Pulmonary artery endothelial cell (primary cell): ENCODE data around the gene MPRIP. TPM values are rescaled to one million over a fixed set of nuclear protein-coding genes. Genes with fewer than 3 reads are reported as not detected.

Experiments used
- DNase-seq: peaks from one replicate; pipeline ENCODE4 v3.0.0-alpha.2; 2011; ENCODE audit warnings: low read depth, low spot score
- total RNA-seq: library from RNA; depleted of rRNA; stranded (reverse); fragments of >200 nt; gene quantifications from 2 replicates; pipeline ENCODE4 v1.2.3, GENCODE V29; 2014

The MPRIP gene
- total RNA-seq, 1 donor from 2014 or later, result 108 TPM

DNA sequence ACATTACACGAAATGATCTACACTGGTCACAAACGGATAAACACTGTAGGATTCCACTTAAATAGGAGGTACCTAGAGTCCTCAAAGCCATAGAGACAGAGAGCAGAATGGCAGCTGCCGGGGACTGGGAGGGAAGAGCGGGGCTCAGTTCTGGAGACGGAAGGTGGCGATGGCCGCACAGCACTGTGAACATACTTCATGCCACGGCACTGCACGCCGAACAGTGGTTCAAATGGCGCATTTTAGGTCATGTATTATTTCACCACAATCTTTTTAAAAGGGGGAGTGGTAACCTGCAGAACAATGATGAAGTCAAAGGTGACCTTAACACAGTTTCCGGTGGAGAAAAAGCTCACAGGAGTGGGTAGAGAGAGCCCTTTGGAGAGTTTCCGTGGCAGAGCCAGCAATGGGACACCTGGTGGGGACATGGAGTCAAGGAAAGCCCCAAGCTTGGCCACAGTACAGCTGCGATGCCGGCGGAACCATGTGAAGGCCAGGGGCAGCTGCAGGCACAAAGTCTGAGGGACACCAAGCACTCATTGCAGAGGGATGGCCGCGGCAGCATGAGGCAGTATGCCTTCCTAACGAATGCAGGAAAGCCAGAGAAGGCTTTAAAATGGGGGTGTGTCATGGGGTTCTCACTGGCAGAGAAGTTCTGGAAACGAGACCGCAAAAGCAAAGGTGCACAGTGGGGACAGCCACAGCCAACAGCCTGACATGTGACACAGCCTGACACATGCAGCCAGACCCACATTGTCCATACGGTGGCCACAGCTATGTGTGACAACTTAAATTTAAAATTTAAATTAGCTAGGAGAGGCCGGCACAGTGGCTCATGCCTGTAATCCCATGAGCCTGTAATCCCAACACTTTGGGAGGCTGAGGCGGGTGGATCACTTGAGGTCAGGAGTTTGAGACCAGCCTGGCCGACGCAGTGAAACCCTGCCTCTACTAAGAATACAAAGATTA is 187.4 kb downstream of the MPRIP start:
- no peak for DNase-seq

DNA sequence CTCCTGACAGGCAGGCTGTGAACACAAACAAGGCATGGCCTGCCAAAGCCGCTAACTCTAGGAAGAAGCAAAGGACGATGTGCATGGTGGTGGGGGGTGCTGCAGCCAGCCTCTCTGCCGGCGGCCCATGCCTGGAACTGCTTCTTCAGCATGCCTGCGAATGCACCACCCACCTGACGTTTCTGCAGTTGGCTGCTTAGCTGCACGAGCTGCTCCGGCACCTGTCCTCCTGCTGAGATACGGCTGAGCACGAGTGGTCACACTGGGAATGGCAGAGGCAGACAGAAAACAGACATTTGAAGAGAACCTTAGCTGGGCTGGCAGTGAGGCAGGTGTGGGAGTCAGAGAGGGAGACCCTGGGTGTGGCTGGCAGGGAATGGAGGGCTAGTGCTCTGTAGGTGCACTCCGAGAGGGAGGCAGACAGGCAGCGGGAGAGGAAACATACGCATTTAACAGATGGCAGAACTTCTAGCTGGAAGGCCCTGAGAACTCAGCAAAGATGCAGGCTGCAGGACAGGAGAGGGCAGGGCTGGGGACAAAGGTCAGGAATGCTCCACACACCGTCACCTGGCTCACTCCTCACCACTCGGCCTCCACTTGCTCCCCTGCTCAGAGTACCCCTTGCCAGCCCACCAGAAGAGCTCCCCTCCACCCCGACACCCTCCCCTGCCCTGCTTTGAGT is 189.5 kb downstream of the MPRIP start:
- no peak for DNase-seq

DNA sequence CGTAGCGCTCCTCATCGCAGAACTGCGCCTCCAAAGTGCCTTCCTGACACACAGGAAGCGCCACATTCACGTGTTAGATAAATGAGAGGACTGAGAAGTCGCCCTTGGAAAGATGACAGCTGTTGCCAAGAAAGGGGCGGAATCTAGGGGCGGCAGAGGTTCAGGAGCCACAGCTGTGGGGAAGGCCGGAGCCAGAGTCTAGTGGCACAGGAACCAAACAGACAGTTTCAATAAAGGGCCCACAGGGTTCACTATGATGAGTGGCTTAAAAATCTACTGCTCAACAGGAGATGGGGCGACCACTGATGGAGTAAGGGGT is 190.0 kb downstream of the MPRIP start:
- no peak for DNase-seq

DNA sequence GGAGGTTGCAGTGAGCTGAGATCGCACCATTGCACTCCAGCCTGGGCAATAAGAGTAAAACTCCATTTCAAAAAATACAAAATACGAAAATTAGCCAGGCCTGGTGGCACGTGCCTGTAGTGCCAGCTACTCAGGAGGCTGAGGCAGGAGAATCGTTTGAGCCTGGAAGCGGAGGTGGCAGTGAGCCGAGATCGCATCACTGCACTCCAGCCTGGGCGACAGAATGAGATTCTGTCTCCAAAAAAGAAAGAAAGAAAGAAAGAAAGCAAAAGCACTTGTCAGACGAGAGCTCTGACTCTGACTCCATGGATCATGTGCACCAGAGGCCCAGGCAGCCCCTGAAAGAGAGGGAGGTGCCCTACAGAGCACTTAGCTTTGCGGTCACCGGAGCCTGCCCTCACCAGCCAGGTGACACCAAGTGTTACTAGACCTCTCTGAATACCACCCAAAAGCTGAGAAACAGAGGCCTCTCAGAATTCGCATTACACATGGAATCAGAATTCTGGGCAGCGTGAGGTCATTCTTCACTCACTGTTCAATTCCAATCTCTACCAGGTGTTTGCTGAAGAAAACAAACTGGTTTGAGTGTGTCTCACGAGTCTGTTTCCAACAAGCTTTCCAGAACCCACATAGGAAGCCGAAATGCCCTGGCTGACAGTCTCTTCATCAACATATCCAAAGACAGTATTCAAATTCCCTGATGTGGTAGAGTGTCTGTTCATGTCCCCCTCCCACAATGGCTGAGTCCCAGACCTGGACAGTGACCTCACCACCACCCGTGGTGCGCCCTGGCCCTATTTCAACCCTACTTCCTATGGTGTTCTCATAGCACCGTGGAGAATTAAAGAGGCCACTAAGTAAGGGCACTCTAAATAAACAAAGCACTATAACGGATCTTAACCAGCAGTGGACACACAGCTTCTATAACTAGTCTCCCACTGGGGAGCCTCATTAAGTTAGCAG is 193.2 kb downstream of the MPRIP start:
- no peak for DNase-seq

DNA sequence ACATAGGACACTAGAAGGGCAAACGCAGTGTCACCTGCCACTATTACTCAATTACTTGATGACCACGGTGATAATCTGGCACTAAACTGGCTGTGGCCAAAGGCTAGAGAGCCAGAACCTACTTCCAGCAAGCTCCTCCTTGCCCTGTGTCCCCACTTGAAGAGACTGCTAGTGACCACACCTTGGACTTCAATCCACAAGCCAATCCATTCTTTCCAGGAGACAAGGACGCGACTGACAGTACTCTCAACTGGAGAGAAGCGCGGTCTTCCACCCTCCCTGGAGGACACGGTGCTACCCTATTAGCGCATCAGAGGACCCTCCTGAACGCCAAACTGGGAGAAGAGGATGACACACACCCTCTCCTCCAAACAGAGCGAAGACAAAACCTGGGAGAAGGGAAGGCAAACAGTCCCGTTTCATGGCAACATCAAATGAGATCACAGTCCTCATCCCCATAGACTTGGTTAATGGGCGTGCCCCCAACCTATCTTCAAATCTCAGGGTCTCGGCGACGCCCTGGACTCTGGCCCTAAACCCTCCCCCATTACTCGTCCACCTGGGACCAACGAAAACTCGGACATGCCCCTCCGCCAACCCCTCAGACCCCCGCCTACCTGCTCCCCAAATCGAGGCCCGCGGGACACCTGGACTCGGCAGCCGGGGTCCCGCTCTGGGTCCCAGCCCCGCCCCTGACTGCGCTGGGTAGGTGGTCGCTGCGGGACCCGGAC is 194.2 kb downstream of the MPRIP start:
- DNase-seq, result no peak

DNA sequence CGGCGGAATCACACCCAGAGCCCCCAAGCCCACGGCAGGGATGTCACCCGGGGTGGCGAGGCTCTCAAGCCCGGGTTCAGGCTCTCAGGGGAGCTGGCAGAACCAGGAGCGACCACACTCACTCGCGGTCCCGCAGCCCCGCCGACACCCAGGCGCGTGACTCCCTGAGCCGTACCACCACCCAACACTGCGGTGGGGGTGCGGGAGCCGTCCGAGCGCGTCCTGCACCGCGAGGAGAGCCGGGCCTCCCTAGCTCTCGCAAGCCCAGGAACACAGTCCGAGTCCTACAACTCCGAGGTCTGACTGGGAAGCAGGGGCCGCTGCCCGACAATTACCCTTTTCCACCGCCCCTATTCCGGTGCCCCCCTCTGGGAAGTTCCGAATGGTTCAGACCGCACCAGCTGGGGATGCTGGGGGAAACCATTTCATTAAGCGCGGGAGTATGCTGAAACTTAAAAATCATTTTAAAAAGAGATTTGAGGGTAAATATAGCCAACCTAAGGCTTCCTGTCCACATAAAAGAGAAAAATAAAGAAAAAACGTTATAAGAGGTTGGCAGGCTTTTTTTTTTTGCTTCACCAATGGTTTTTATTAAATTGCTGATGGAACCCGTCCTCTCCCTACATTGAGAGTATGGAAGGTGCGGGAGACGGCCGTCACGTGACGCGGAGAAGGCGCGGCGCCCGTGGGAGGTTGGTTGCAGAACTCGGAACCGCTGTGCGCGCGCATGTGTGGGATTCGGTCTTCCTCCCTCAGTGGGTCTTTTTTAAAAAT is 195.0 kb downstream of the MPRIP start, which contains the start of gene FLCN:
Gene FLCN (minus strand): TSS at position 143 of the 774 bp plus-strand sequence. CDS start 9,031 bp downstream, outside the sequence.
- DNase-seq, result peak; percentile 52

DNA sequence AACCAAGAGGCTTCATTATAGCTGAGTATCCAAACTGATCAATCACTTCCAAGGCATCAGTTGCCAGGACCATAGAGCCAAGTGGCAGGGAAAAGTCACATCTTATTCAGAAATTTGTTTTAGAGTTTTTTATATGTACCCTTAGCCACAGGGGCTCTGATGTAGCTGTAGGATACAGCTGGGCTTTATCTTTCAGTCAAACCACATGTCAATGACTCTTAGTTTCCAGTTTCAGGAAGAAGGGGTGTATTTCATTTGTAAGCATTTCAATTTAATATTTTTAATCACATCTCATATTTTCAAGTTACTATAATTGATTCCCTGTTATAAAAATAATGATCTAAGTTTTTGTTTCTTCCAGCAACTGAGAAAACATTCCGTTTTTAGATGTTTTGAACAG is 197.6 kb downstream of the MPRIP start:
- no peak for DNase-seq

DNA sequence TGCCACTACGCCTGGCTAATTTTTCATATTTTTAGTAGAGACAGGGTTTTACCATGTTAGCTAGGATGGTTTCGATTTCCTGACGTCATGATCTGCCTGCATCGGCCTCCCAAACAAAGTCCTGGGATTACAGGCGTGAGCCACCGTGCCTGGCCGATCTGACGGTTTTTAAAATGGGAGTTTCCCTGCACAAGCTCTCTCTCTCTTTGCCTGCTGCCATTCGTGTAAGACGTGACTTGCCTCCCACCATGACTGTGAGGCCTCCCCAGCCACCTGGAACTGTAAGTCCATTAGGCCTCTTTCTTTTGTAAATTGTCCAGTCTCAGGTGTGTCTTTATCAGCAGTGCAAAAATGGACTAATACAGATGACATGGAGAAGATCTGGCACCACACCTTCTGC is 199.4 kb downstream of the MPRIP start:
- no peak for DNase-seq

DNA sequence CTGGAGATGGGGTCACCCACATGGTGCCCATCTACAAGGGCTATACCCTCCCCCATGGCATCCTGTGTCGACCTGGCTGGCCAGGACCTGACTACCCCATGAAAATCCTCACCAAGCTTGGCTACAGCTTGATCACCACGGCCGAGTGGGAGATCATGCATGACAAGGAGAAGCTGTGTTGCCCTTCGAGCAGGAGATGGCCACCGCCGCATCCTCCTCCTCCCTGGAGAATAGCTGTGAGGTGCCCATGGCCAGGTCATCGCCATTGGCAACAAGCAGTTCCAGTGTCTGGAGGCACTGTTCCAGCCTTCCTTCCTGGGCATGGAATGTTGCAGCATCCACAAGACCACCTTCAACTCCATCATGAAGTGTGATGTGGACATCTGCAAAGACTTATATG is 200.0 kb downstream of the MPRIP start:
- no peak for DNase-seq

Other genes with a start within 250 kb of the MPRIP start
- not detected in 2 replicates for gene TNFRSF13B, start 70.3 kb upstream of the MPRIP start, total RNA-seq
- 2.3 and 2.4 TPM in 2 replicates for gene PLD6, start 163.9 kb downstream of the MPRIP start, total RNA-seq
- 40.3 and 42.0 TPM in 2 replicates for gene FLCN, start 194.7 kb downstream of the MPRIP start, total RNA-seq
- 103 and 120 TPM in 2 replicates for gene COPS3, start 238.8 kb downstream of the MPRIP start, total RNA-seq